OCI-LY1 (cell line): ENCODE data around the gene STAC.

Experiments used
- H2AFZ ChIP-seq: fragments of 200-600 bp; sonication (generic), shearing (Covaris generic); 2 replicates; pipeline ENCODE4 v1.6.0; 2014; ENCODE audit warnings: antibody characterized with exemption, mild to moderate bottlenecking, low read length
- H3F3A ChIP-seq: fragments of 200-600 bp; sonication (generic), shearing (Covaris generic); 2 replicates; pipeline ENCODE4 v1.6.0; 2014; ENCODE audit warnings: mild to moderate bottlenecking, antibody characterized with exemption, low read length, moderate library complexity; ENCODE audit not compliant: insufficient read depth
- H3K27ac ChIP-seq: fragments of 200-600 bp; sonication (generic); 2 replicates; pipeline ENCODE4 v1.5.1; 2014; ENCODE audit warnings: low read length, mixed run types, mild to moderate bottlenecking, low read depth; ENCODE audit not compliant: poor library complexity, severe bottlenecking
- H3K27me3 ChIP-seq: fragments of 200-600 bp; sonication (generic); 2 replicates; pipeline ENCODE4 v1.6.0; 2014; ENCODE audit warnings: antibody characterized with exemption, mild to moderate bottlenecking, low read length, moderate library complexity; ENCODE audit not compliant: insufficient read depth
- H3K36me3 ChIP-seq: fragments of 200-600 bp; sonication (generic); 2 replicates; pipeline ENCODE4 v1.6.1; 2014; ENCODE audit warnings: mild to moderate bottlenecking, antibody characterized with exemption, low read length, moderate library complexity, mixed read lengths; ENCODE audit not compliant: insufficient read depth
- H3K4me1 ChIP-seq: fragments of 200-600 bp; sonication (generic); 2 replicates; pipeline ENCODE4 v1.5.1; 2014; ENCODE audit warnings: mild to moderate bottlenecking, low read length, moderate library complexity; ENCODE audit not compliant: insufficient read depth, severe bottlenecking
- H3K4me2 ChIP-seq: fragments of 200-600 bp; sonication (generic), shearing (Covaris generic); 2 replicates; pipeline ENCODE4 v1.6.1; 2014; ENCODE audit warnings: low read length
- H3K4me3 ChIP-seq: fragments of 200-600 bp; sonication (generic); 2 replicates; pipeline ENCODE4 v1.5.1; 2014; ENCODE audit warnings: low read length, low read depth, mild to moderate bottlenecking, mixed read lengths; ENCODE audit not compliant: poor library complexity, severe bottlenecking
- H3K79me2 ChIP-seq: fragments of 200-600 bp; shearing (Covaris generic); 2 replicates; pipeline ENCODE4 v1.6.1; 2016; ENCODE audit warnings: mixed run types, low read length, mixed read lengths; ENCODE audit not compliant: insufficient read depth
- H3K9ac ChIP-seq: fragments of 200-600 bp; sonication (generic), shearing (Covaris generic); 2 replicates; pipeline ENCODE4 v1.6.1; 2014; ENCODE audit warnings: mild to moderate bottlenecking, low read length, mixed read lengths
- H3K9me2 ChIP-seq: fragments of 200-600 bp; sonication (generic), shearing (Covaris generic); 2 replicates; pipeline ENCODE4 v1.6.1; 2014; ENCODE audit warnings: low read depth, mild to moderate bottlenecking, low read length, mixed read lengths
- H3K9me3 ChIP-seq: fragments of 200-600 bp; shearing (Covaris generic); 2 replicates; pipeline ENCODE4 v1.6.1; 2014; ENCODE audit warnings: low read length, mixed read lengths
- H4K20me1 ChIP-seq: fragments of 200-600 bp; sonication (generic), shearing (Covaris generic); 2 replicates; pipeline ENCODE4 v1.6.0; 2016; ENCODE audit warnings: mild to moderate bottlenecking, low read length; ENCODE audit not compliant: insufficient read depth
- CTCF ChIP-seq: fragments of 200-600 bp; sonication (generic), shearing (Covaris generic); IDR thresholded peaks from 2 replicates; pipeline ENCODE4 v1.5.1; 2017; ENCODE audit warnings: mild to moderate bottlenecking, antibody characterized with exemption, low read length, moderate library complexity, mixed read lengths
- EZH2 ChIP-seq: fragments of 200-600 bp; sonication (generic), shearing (Covaris generic); IDR thresholded peaks from 2 replicates; pipeline ENCODE4 v1.8.0; 2017; ENCODE audit warnings: borderline replicate concordance, mixed run types, mild to moderate bottlenecking, antibody characterized with exemption, low read length, moderate library complexity, mixed read lengths

STAC gene

GRCh38 chr3:36488077-36488789, 107.9 kb downstream of the STAC start:
- no peaks in the 10 kb centered on the region for H3K27me3 ChIP-seq
- H3K36me3 ChIP-seq, result no peaks in the 10 kb centered on the region
- H3K27ac ChIP-seq, result no peak overlapping the region
- no peaks in the 10 kb centered on the region for H3K79me2 ChIP-seq
- no peak overlapping the region for H2AFZ ChIP-seq
- H3K4me3 ChIP-seq, result no peak overlapping the region
- no peaks in the 10 kb centered on the region for H4K20me1 ChIP-seq
- no peak overlapping the region for H3K9ac ChIP-seq
- no peaks in the 10 kb centered on the region for H3K9me2 ChIP-seq
- no peaks in the 10 kb centered on the region for H3K9me3 ChIP-seq
- no peak for TF ChIP-seq CTCF
- TF ChIP-seq EZH2, result no peak
- no peaks in the 10 kb centered on the region for H3F3A ChIP-seq
- H3K4me1 ChIP-seq, result no peaks in the 10 kb centered on the region
- no peak overlapping the region for H3K4me2 ChIP-seq

DNA sequence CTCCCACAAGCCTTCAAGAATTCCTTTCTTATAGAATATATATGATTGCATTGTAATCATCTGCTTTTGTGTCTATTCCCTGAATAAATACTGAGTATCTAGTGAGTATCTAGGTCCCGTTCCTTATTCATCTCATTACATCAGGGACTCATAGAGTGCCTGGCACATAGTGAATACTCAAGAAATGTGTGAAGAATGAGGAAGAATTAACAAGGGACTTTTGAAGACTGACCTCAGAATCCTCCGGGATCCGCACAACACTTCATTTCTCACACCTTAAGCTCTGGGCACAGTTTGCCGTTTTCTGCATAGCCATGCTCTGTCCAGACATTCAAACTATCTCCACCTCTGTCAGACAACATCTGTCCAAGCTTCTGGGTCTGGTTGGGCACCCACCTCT, 108.8 kb downstream of the STAC start:
- H3K27me3 ChIP-seq, result no peaks in the 10 kb centered on the region
- no peaks in the 10 kb centered on the region for H3K9me2 ChIP-seq
- no peak overlapping the region for H2AFZ ChIP-seq
- TF ChIP-seq CTCF (no peak), EZH2 (no peak)
- no peaks in the 10 kb centered on the region for H3K79me2 ChIP-seq
- no peak overlapping the region for H3K9ac ChIP-seq
- H3K4me2 ChIP-seq, result no peak overlapping the region
- no peaks in the 10 kb centered on the region for H3K9me3 ChIP-seq
- H3K36me3 ChIP-seq, result no peaks in the 10 kb centered on the region
- no peak overlapping the region for H3K27ac ChIP-seq
- H4K20me1 ChIP-seq, result no peaks in the 10 kb centered on the region
- no peaks in the 10 kb centered on the region for H3F3A ChIP-seq
- H3K4me3 ChIP-seq, result no peak overlapping the region
- no peaks in the 10 kb centered on the region for H3K4me1 ChIP-seq

GRCh38 chr3:36489679-36490425, 109.5 kb downstream of the STAC start:
- no peak overlapping the region for H3K9ac ChIP-seq
- no peaks in the 10 kb centered on the region for H3K9me3 ChIP-seq
- H3K27me3 ChIP-seq, result no peaks in the 10 kb centered on the region
- no peaks in the 10 kb centered on the region for H3K36me3 ChIP-seq
- no peaks in the 10 kb centered on the region for H3F3A ChIP-seq
- no peak overlapping the region for H3K4me2 ChIP-seq
- no peaks in the 10 kb centered on the region for H3K4me1 ChIP-seq
- H2AFZ ChIP-seq, result no peak overlapping the region
- TF ChIP-seq CTCF (no peak), EZH2 (no peak)
- H3K79me2 ChIP-seq, result no peaks in the 10 kb centered on the region
- H3K9me2 ChIP-seq, result no peaks in the 10 kb centered on the region
- H3K4me3 ChIP-seq, result no peak overlapping the region
- no peak overlapping the region for H3K27ac ChIP-seq
- no peaks in the 10 kb centered on the region for H4K20me1 ChIP-seq
